Measurements from ENCODE around the gene SLC35F3.

Gene SLC35F3

DNA sequence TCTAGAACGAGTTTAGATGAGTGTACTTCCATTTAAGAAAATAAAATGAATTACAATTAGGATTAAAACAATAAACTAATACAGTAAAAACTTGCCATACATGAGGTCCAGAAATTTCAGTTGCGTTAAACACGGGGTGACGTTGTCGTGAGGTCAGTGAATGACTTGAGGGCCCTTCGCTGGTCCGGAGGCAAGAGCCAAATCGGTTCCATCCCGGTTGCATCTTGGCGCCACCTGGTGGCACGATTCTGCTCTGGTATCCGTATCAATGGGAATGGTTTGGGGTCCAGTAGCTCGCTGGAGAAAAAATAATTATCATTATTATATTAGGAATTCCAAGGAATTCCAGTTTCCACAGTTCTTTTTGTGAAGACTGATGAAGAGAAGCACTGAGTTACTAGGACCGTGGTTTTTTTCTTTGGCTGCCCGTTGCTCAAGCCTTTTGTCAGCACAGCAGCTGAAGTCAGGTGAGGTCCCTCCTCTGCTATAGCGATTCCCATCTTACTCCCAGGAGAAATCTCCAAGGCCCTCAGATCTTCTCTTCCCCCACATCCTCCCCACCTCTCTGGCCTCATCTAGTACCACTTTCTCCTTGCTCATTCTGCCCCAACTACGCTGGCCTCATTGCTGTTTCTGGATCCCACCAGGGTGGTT is 161.4 kb downstream of the SLC35F3 start:
- TF ChIP-seq RAD21 (IDR thresholded peaks at IDR 0.05; ENCODE audit: low read depth), result peak; percentile 75
- TF ChIP-seq CEBPB (IDR thresholded peaks at IDR 0.05), result no peak

GRCh38 chr1:234067581-234068337 is 163.3 kb downstream of the SLC35F3 start:
- no peak for TF ChIP-seq CEBPB (IDR thresholded peaks at IDR 0.05)
- TF ChIP-seq EP300 (IDR thresholded peaks at IDR 0.05; ENCODE audit: borderline replicate concordance), result no peak
- no peak for TF ChIP-seq RAD21 (IDR thresholded peaks at IDR 0.05; ENCODE audit: low read depth)
- TF ChIP-seq MAX (IDR thresholded peaks at IDR 0.05), result no peak
- no peak for TF ChIP-seq YY1 (IDR thresholded peaks at IDR 0.05; ENCODE audit: low read depth)
- no peak for TF ChIP-seq EGR1 (IDR thresholded peaks at IDR 0.05)
- TF ChIP-seq CREB1 (IDR thresholded peaks at IDR 0.05; ENCODE audit: low read depth), result no peak
- TF ChIP-seq TAF1 (IDR thresholded peaks at IDR 0.05; ENCODE audit: low read depth), result no peak
- TF ChIP-seq REST (IDR thresholded peaks at IDR 0.05; ENCODE audit: low read depth), result no peak
- no peak for TF ChIP-seq TCF12 (IDR thresholded peaks at IDR 0.05; ENCODE audit: low read depth)
- TF ChIP-seq TEAD4 (IDR thresholded peaks at IDR 0.05), result no peak
- TF ChIP-seq ZBTB7A (IDR thresholded peaks at IDR 0.05; ENCODE audit: low read depth), result no peak

DNA sequence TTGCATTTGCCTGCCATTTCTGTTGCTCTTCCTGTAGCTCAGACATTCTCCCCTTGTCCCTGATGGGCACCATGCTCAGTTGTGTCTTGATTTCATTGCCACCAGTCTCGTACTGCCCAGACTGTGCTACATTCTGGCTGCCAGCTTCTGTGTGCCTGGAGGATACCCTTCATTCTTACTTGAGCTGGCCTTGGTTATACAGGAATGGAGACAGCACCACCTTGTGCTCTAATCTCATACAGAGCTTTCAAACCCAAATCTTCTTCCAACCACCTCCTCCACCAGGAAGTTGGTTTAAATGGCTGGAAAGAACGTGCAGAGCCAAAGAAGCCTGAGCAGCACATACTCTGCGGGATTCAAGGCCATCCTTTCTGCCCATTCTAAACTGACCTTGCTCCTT is 165.3 kb downstream of the SLC35F3 start:
- no peak for TF ChIP-seq REST (IDR thresholded peaks at IDR 0.05; ENCODE audit: low read depth)
- TF ChIP-seq RAD21 (IDR thresholded peaks at IDR 0.05; ENCODE audit: low read depth), result peak; percentile 23; the same call in 1 of the 2 replicates

DNA sequence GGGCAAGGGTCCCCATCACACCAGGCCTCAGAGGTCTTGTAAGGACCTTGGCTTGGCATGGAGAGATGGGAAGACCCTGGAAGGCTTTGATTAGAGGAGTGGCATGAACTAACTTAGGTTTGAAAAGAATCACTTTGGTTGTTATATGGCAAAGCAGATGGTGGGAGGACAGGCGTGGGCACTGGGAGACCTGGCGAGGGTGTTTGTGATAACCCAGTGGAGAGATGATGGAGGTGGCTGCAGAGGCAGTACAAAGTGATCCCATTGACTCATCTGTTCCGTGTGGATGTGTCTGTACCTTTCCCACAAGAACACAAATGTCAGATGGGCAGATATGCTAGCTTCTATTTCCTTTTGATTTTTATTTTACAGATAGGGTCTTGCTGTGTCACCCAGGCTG is 168.3 kb downstream of the SLC35F3 start:
- no peak for TF ChIP-seq TEAD4 (IDR thresholded peaks at IDR 0.05)
- no peak for TF ChIP-seq FOXM1 (IDR thresholded peaks at IDR 0.05; ENCODE audit: borderline replicate concordance, low read depth)
- no peak for TF ChIP-seq EP300 (IDR thresholded peaks at IDR 0.05; ENCODE audit: borderline replicate concordance)
- no peak for TF ChIP-seq TCF12 (IDR thresholded peaks at IDR 0.05; ENCODE audit: low read depth)
- TF ChIP-seq TAF1 (IDR thresholded peaks at IDR 0.05; ENCODE audit: low read depth), result no peak
- TF ChIP-seq YY1 (IDR thresholded peaks at IDR 0.05; ENCODE audit: low read depth), result no peak
- TF ChIP-seq ZBTB7A (IDR thresholded peaks at IDR 0.05; ENCODE audit: low read depth), result no peak

DNA sequence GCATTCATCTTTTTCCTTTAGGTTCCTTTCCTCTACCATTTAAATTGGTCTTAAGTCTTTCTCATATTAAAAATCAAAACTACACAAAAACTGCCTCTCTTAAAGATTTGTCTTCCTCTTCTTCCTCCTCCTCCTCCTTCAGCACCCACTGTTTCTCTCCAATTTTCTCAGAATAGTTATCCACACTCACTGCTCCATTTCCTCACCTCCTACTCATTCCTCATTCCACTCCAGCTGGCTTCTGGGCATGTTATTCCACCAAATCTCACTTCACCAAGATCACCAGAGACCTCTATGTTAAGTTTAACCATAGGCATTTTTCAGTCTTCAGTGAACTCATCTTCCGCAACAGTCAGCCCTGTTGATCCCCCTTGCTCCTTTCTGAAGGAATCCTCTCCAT is 173.7 kb downstream of the SLC35F3 start:
- TF ChIP-seq NFIC (IDR thresholded peaks at IDR 0.05), result no peak
- no peak for TF ChIP-seq ZBTB7A (IDR thresholded peaks at IDR 0.05; ENCODE audit: low read depth)
- TF ChIP-seq TAF1 (IDR thresholded peaks at IDR 0.05; ENCODE audit: low read depth), result no peak
- no peak for TF ChIP-seq CREB1 (IDR thresholded peaks at IDR 0.05; ENCODE audit: low read depth)
- no peak for TF ChIP-seq RAD21 (IDR thresholded peaks at IDR 0.05; ENCODE audit: low read depth)
- TF ChIP-seq YY1 (IDR thresholded peaks at IDR 0.05; ENCODE audit: low read depth), result no peak
- no peak for TF ChIP-seq FOXM1 (IDR thresholded peaks at IDR 0.05; ENCODE audit: borderline replicate concordance, low read depth)
- TF ChIP-seq EGR1 (IDR thresholded peaks at IDR 0.05), result no peak
- TF ChIP-seq REST (IDR thresholded peaks at IDR 0.05; ENCODE audit: low read depth), result no peak
- no peak for TF ChIP-seq TEAD4 (IDR thresholded peaks at IDR 0.05)
- TF ChIP-seq TCF12 (IDR thresholded peaks at IDR 0.05; ENCODE audit: low read depth), result no peak
- TF ChIP-seq, protein P1, sequence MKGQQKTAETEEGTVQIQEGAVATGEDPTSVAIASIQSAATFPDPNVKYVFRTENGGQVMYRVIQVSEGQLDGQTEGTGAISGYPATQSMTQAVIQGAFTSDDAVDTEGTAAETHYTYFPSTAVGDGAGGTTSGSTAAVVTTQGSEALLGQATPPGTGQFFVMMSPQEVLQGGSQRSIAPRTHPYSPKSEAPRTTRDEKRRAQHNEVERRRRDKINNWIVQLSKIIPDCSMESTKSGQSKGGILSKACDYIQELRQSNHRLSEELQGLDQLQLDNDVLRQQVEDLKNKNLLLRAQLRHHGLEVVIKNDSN (IDR thresholded peaks at IDR 0.05), result no peak
- no peak for TF ChIP-seq MAX (IDR thresholded peaks at IDR 0.05)
- TF ChIP-seq CEBPB (IDR thresholded peaks at IDR 0.05), result no peak
- TF ChIP-seq EP300 (IDR thresholded peaks at IDR 0.05; ENCODE audit: borderline replicate concordance), result no peak

Measured in Ishikawa (cell line).